Smooth muscle cell (in vitro differentiated cells): ENCODE data around the gene KAT2A. TPM values are rescaled to one million over a fixed set of nuclear protein-coding genes. Genes with fewer than 3 reads are reported as not detected.

Experiments
- DNase-seq: peaks from one replicate; lab custom pipeline; 2025; ENCODE audit not compliant: unreplicated experiment; lab: John Stamatoyannopoulos, UW
- H2AFZ ChIP-seq: fragments of 200-600 bp; sonication (generic); 2 replicates; pipeline ENCODE4 v1.6.0; 2016; ENCODE audit warnings: antibody characterized with exemption, low read depth, mild to moderate bottlenecking
- H3F3A ChIP-seq: fragments of 200-600 bp; sonication (generic); 2 replicates; pipeline ENCODE4 v1.6.0; 2017; ENCODE audit warnings: antibody characterized with exemption, low read depth
- H3K27ac ChIP-seq: fragments of 200-600 bp; sonication (generic); 2 replicates; pipeline ENCODE4 v1.5.1; 2016; ENCODE audit warnings: low read depth, mild to moderate bottlenecking
- H3K27me3 ChIP-seq: fragments of 200-600 bp; sonication (generic); 2 replicates; pipeline ENCODE4 v1.6.1; 2016; ENCODE audit warnings: low read depth, mild to moderate bottlenecking
- H3K36me3 ChIP-seq: fragments of 200-600 bp; sonication (generic); 2 replicates; pipeline ENCODE4 v1.5.1; 2016; ENCODE audit warnings: low read depth
- H3K4me1 ChIP-seq: fragments of 200-600 bp; sonication (generic); 2 replicates; pipeline ENCODE4 v1.5.1; 2016; ENCODE audit warnings: low read depth
- H3K4me2 ChIP-seq: fragments of 200-600 bp; sonication (generic); 2 replicates; pipeline ENCODE4 v1.6.0; 2016; ENCODE audit warnings: mild to moderate bottlenecking
- H3K4me3 ChIP-seq: fragments of 200-600 bp; sonication (generic); 2 replicates; pipeline ENCODE4 v1.5.1; 2016; ENCODE audit warnings: mild to moderate bottlenecking
- H3K79me2 ChIP-seq: fragments of 200-600 bp; sonication (generic); 2 replicates; pipeline ENCODE4 v1.6.0; 2016; ENCODE audit warnings: low read depth, mild to moderate bottlenecking
- H3K9ac ChIP-seq: fragments of 200-600 bp; sonication (generic); 2 replicates; pipeline ENCODE4 v1.6.0; 2016; ENCODE audit warnings: low read depth
- H3K9me3 ChIP-seq: fragments of 200-600 bp; sonication (generic); replicated peaks from 2 replicates; pipeline ENCODE4 v1.5.1; 2016; ENCODE audit warnings: low read depth
- H4K20me1 ChIP-seq: fragments of 200-600 bp; sonication (generic); 2 replicates; pipeline ENCODE4 v1.6.0; 2016; ENCODE audit warnings: low read depth
- CTCF ChIP-seq: fragments of 200-600 bp; sonication (generic); IDR thresholded peaks from 2 replicates; pipeline ENCODE4 v1.5.1; 2017; ENCODE audit warnings: borderline replicate concordance, mild to moderate bottlenecking, antibody characterized with exemption; ENCODE audit not compliant: insufficient read depth, poor library complexity, severe bottlenecking
- WGBS: methylation state at CpG from one replicate; pipeline ENCODE4 v1.1.7; 2016; ENCODE audit warnings: low lambda C conversion rate; 5-methylcytosine and 5-hydroxymethylcytosine counted together
- polyA plus RNA-seq: library from polyadenylated mRNA; unstranded; fragments of >200 nt; fragmentation: Nextera tagmentation; extraction: Ambion mirVana; gene quantifications from 2 replicates; pipeline ENCODE4 v1.2.1, GENCODE V29; 2016
- total RNA-seq: library from RNA; depleted of rRNA; stranded (reverse); fragments of >200 nt; gene quantifications from 2 replicates; pipeline ENCODE4 v1.2.3, GENCODE V29; 2014

KAT2A gene
- total and polyA plus RNA-seq, 2 experiments from 2014 or later = 17.1 to 25.3 TPM

GRCh38 chr17:42067371-42068091 is 53.6 kb downstream of the KAT2A start:
- H3K27me3 ChIP-seq = peaks cover 24% of the 10 kb centered on the region
- H3K4me2 ChIP-seq = no peak overlapping the region
- no peaks in the 10 kb centered on the region for H3K36me3 ChIP-seq
- no peaks in the 10 kb centered on the region for H3F3A ChIP-seq
- H3K27ac ChIP-seq = no peak overlapping the region
- no peak overlapping the region for H3K9ac ChIP-seq
- 44% methylated on average over 12 of the region's 12 CpGs for WGBS
- peak; percentile 72 for TF ChIP-seq CTCF
- no peaks in the 10 kb centered on the region for H3K9me3 ChIP-seq
- no peaks in the 10 kb centered on the region for H3K4me1 ChIP-seq
- peak; percentile 14 for DNase-seq
- H3K79me2 ChIP-seq = no peaks in the 10 kb centered on the region
- no peak overlapping the region for H2AFZ ChIP-seq
- no peaks in the 10 kb centered on the region for H4K20me1 ChIP-seq
- H3K4me3 ChIP-seq = no peak overlapping the region

GRCh38 chr17:42065201-42065600 is 56.0 kb downstream of the KAT2A start:
- no peaks in the 10 kb centered on the region for H3K9me3 ChIP-seq
- no peaks in the 10 kb centered on the region for H3K4me1 ChIP-seq
- H3K36me3 ChIP-seq = no peaks in the 10 kb centered on the region
- H3K4me2 ChIP-seq = no peak overlapping the region
- H3K27me3 ChIP-seq = peaks cover 1% of the 10 kb centered on the region
- no peaks in the 10 kb centered on the region for H3F3A ChIP-seq
- no peak for DNase-seq
- H3K79me2 ChIP-seq = no peaks in the 10 kb centered on the region
- H3K27ac ChIP-seq = no peak overlapping the region
- H4K20me1 ChIP-seq = no peaks in the 10 kb centered on the region
- 79% methylated on average over 2 of the region's 2 CpGs for WGBS
- no peak for TF ChIP-seq CTCF
- no peak overlapping the region for H3K4me3 ChIP-seq
- H3K9ac ChIP-seq = no peak overlapping the region
- H2AFZ ChIP-seq = no peak overlapping the region

Other genes starting within 250 kb of the KAT2A start
- 188 and 217 TPM in 2 replicates for gene ACLY, start 202.4 kb downstream of the KAT2A start, total RNA-seq
- 119 and 172 TPM in 2 replicates for gene ACLY, start 202.4 kb downstream of the KAT2A start, polyA plus RNA-seq
- gene ODAD4, start 190.8 kb downstream of the KAT2A start, total RNA-seq = 1.5 and 1.7 TPM in 2 replicates
- gene ODAD4, start 190.8 kb downstream of the KAT2A start, polyA plus RNA-seq = 3.2 and 3.9 TPM in 2 replicates
- 28.5 and 34.7 TPM in 2 replicates for gene CNP, start 154.6 kb downstream of the KAT2A start, total RNA-seq
- gene CNP, start 154.6 kb downstream of the KAT2A start, polyA plus RNA-seq = 60.1 and 63.0 TPM in 2 replicates
- 44.5 and 69.5 TPM in 2 replicates for gene DNAJC7, start 103.9 kb downstream of the KAT2A start, total RNA-seq
- 44.7 and 61.5 TPM in 2 replicates for gene DNAJC7, start 103.9 kb downstream of the KAT2A start, polyA plus RNA-seq
- gene NKIRAS2, start 101.3 kb downstream of the KAT2A start, total RNA-seq = 21.3 and 41.3 TPM in 2 replicates
- 50.1 and 54.4 TPM in 2 replicates for gene NKIRAS2, start 101.3 kb downstream of the KAT2A start, polyA plus RNA-seq
- gene C17orf113, start 70.8 kb downstream of the KAT2A start, total RNA-seq = 0.49 and 0.54 TPM in 2 replicates
- gene C17orf113, start 70.8 kb downstream of the KAT2A start, polyA plus RNA-seq = 0.38 and 0.46 TPM in 2 replicates
- 0.27 and 0.45 TPM in 2 replicates for gene ZNF385C, start 22.9 kb downstream of the KAT2A start, total RNA-seq
- gene ZNF385C, start 22.9 kb downstream of the KAT2A start, polyA plus RNA-seq = 0.18 and 0.70 TPM in 2 replicates
- 1.0 and 4.2 TPM in 2 replicates for gene DHX58, start 8.7 kb downstream of the KAT2A start, total RNA-seq
- 0.67 TPM in 1 of 2 replicates, not detected in the other for gene DHX58, start 8.7 kb downstream of the KAT2A start, polyA plus RNA-seq
- not detected in 2 replicates for gene HSPB9, start 1.4 kb upstream of the KAT2A start, total RNA-seq
- gene HSPB9, start 1.4 kb upstream of the KAT2A start, polyA plus RNA-seq = 0.39 and 1.0 TPM in 2 replicates
- 92.8 and 113 TPM in 2 replicates for gene RAB5C, start 33.6 kb upstream of the KAT2A start, total RNA-seq
- gene RAB5C, start 33.6 kb upstream of the KAT2A start, polyA plus RNA-seq = 152 and 158 TPM in 2 replicates
- gene KCNH4, start 59.8 kb upstream of the KAT2A start, total RNA-seq = not detected in 2 replicates
- gene KCNH4, start 59.8 kb upstream of the KAT2A start, polyA plus RNA-seq = not detected in 2 replicates
- not detected in 2 replicates for gene HCRT, start 64.1 kb upstream of the KAT2A start, total RNA-seq
- gene HCRT, start 64.1 kb upstream of the KAT2A start, polyA plus RNA-seq = not detected in 2 replicates
- gene GHDC, start 73.1 kb upstream of the KAT2A start, total RNA-seq = 0.76 and 11.5 TPM in 2 replicates
- 4.8 and 6.0 TPM in 2 replicates for gene GHDC, start 73.1 kb upstream of the KAT2A start, polyA plus RNA-seq
- gene STAT5B, start 155.0 kb upstream of the KAT2A start, total RNA-seq = 10.7 and 29.3 TPM in 2 replicates
- 12.4 and 15.0 TPM in 2 replicates for gene STAT5B, start 155.0 kb upstream of the KAT2A start, polyA plus RNA-seq
- 1.7 and 2.6 TPM in 2 replicates for gene STAT5A, start 167.1 kb upstream of the KAT2A start, total RNA-seq
- gene STAT5A, start 167.1 kb upstream of the KAT2A start, polyA plus RNA-seq = 3.2 and 6.3 TPM in 2 replicates